C4-2B (cell line): ENCODE measurements around the gene ADD1.
A peak's percentile ranks its signal among the peaks of the same experiment; 100 is the strongest.

Experiments
- H3K27ac ChIP-seq: fragments of 450-650 bp; 2 replicates; pipeline ENCODE4 v1.5.1; 2017
- CTCF ChIP-seq: fragments of 450-650 bp; conservative IDR thresholded peaks from 2 replicates; pipeline ENCODE4 v1.5.1; 2017; ENCODE audit warnings: mild to moderate bottlenecking
- ZFX ChIP-seq: fragments of 450-650 bp; IDR thresholded peaks from 2 replicates; pipeline ENCODE4 v1.6.1; 2017

The ADD1 gene

GRCh38 chr4:2923141-2923551, 79.5 kb downstream of the ADD1 start:
- no peak overlapping the region for H3K27ac ChIP-seq
- no peak for TF ChIP-seq CTCF
- no peak for TF ChIP-seq ZFX

GRCh38 chr4:2923668-2924173, 80.1 kb downstream of the ADD1 start:
- no peak for TF ChIP-seq CTCF
- TF ChIP-seq ZFX: no peak
- no peak overlapping the region for H3K27ac ChIP-seq

GRCh38 chr4:2924286-2924685, 80.6 kb downstream of the ADD1 start:
- no peak overlapping the region for H3K27ac ChIP-seq
- TF ChIP-seq CTCF (no peak), ZFX (no peak)

GRCh38 chr4:2924765-2925301, 81.2 kb downstream of the ADD1 start:
- 0 out of 2 replicates have a peak overlapping the region, but pooled peaks have one; percentile 0 for H3K27ac ChIP-seq
- no peak for TF ChIP-seq CTCF
- TF ChIP-seq ZFX: no peak

- no peak overlapping the region for H3K27ac ChIP-seq
- TF ChIP-seq ZFX (no peak), CTCF (no peak)
These were observed 81.9 kb downstream of the ADD1 start for GRCh38 chr4:2925496-2925895.

- no peak overlapping the region for H3K27ac ChIP-seq
- TF ChIP-seq ZFX (no peak), CTCF (no peak)
These were observed 82.6 kb downstream of the ADD1 start for GRCh38 chr4:2925931-2926860.
